ENCODE measurements around the gene PLBD2.

The PLBD2 gene

DNA sequence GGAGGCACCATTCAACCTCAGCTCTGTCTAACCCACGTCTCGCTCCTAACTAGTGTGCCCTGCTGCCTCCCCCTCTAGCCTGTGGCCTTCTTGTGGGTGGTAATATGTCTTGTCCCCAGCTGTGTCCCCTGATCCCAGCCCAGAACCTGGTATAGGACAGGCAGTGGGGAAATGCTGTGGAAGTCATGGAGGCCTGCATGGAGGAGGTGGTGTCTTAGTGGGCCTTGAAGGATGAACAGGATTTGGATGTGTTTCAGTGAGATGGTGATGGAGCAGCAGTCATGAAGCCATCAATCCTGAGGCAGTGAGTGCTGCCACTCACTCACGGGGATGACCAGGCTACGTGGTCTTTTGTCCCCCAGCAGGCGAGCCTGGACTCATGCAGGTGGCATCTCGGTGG is 13.4 kb downstream of the PLBD2 start:
- no peak for DNase-seq

DNA sequence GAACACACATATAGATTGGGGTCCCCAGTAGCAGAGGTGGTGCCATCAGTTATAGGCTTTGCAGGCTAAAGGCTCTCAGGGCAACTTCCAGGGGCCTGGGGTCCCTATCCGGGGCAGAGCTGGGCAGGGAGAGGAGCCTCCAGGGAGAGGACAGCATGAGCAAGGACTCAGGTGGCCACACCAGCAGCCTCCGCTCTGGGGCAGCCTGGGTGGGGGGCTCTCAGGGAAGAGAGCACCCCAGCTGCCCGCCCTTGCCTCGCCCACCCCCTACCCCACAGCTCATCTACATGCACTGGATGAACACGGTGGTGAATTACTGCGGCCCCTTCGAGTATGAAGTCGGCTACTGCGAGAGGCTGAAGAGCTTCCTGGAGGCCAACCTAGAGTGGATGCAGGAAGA is 14.0 kb downstream of the PLBD2 start:
- DNase-seq = no peak

DNA sequence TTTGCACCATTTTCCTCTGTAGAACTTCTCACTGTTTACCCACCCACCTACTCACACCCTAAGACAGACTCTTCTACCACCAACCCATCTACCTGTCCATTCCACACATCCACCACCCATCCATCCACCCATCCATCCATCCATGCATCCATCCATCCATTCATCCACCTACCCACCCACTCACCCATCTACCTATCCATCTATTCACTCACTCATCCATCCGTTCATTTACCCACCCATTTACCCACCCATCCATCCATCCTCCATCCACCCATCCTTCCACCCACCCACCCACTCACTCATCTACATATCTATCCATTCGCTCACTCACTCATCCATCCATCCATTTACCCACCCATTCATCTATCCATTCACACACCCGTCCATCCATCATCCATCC is 15.1 kb downstream of the PLBD2 start:
- DNase-seq = no peak

DNA sequence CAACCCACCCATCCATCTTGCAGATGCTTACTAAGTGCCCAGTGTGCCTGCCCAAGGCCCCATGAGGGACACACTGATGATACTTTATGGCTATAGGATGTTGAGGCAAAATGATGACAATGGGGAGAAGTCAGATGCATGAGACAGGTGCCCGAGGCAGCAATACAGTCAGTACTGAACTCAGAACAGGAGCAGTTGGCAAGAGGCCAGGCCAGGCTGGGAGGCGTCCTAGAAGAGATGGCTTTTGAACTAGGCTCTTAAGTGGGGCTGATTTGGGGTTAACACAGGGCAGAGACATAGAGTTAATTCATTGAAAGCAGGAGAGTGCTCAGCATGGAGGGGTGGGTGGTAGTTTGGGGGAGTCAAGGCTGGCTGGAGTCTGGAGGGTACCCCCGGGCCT is 15.6 kb downstream of the PLBD2 start:
- DNase-seq = no peak

DNA sequence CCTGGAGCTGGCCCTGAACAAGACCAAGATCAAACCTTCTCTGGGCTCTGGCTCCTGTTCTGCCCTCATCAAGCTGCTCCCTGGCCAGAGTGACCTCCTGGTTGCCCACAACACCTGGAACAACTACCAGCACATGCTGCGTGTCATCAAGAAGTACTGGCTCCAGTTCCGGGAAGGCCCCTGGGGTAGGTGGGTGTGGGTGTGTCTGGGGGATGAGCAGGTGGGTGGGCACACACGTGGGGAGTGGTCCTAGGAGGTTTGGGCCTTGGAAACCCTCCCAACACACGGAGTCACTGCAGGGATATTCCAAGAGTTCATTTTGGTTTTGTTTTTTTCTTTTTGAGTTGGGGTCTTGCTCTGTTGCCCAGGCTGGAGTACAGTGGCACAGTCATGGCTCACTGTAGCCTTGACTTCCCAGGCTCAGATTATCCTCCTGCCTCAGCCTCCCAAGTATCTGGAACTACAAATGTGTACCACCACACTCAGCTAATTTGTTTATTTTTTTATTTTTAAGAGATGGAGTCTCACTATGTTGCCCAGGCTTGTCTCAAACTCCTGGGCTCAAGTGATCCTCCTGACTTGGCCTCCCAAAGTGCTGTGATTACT is 16.5 kb downstream of the PLBD2 start:
- DNase-seq = no peak

DNA sequence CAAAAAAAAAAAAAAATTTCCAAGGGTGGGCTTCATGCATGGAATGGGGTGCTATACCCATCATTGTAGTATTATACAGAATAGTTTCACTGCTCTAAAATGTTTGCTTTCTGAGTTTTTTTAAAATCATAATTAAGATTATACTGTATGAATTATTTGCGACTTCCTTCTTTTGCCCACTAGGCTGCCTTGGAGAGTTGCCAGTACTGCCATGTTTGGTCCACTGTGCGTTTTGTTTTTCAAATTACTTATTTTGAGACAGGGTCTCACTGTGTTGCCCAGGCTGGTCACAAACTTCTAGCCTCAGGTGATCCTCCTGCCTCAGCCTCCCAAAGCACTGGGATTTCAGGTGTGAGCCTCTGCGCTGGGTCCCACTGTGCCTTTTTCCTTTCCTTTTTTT is 19.9 kb downstream of the PLBD2 start:
- no peak for DNase-seq

DNA sequence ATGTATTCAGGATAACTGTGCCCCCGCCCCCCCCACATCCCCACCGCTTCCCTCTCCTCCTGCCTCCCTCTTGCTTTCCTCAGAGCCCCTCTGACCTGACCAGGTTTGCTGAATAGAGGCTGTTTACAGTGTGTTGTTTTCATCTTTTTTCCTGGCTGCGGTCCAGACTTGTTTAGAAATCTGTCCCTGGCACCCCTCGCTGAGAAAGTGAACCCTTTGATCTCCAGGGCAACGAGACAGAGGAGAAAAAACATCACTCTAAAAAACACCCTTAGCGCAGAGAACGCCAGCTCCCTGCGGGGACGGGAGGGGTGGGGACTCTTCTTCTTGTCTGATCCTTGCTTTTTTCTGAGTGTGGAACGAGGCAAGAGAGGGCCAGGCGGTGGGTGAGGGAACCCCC is 22.8 kb downstream of the PLBD2 start:
- DNase-seq = no peak

DNA sequence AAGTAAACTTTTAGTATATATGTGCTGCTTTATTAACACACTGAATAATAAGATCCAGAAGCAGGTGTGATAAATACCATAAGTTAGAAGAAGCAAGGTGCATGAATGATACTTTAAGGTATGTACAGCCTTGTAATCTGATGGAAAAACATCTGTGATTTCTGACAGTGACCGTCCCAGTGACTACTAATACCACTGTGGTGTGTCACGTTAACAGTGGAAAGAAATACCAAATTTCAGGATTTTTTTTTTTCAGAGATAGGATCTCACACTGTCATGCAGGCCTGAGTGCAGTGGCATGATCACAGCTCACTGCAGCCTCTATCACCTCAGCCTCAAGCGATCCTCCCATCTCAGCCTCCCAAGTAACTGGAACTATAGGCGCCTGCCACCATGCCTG is 23.8 kb downstream of the PLBD2 start:
- no peak for DNase-seq

DNA sequence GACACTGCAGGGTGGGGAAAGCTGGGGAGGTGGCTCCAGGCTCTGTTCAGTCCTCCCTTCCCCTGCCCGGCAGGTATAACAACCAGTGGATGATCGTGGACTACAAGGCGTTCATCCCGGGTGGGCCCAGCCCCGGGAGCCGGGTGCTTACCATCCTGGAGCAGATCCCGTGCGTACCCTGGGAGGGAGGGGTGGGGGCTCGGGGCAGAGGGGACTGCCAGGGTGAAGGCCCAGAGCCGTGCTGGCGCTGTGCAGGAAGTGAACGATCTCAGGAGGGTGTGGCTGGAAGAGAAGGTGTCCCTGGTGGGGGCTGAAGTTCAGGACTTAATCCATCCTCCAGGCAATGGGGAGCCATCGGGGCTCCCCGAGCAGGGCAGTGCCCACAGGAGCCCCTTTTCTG is 26.4 kb downstream of the PLBD2 start:
- DNase-seq = no peak

DNA sequence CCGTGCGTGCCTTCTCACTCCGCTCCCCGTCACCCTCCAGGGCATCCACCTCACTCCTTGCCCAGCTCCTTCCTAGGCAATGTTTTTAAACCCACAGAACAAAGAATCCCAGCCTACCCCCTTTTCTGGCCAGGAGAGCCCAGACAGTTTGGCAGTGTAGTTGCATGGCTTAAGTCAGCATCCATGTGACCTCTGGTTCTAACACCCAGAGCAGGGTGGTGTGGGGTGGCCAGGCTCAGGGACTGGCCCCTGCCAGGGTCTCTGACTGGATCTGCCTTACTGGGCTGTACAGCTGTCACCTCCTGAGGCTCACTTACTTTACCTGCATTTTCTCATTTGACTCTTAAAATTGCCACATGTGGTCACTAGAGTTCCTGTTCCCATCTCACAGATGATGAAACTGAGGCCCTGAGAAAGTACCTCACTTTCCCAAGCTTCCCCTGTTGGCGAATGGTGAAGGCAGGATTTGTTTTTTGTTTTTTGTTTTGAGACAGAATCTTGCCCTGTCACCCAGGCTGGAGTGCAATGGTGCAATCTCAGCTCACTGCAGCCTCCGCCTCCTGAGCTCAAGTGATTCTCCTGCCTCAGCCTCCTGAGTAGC is 27.0 kb downstream of the PLBD2 start:
- DNase-seq = no peak

DNA sequence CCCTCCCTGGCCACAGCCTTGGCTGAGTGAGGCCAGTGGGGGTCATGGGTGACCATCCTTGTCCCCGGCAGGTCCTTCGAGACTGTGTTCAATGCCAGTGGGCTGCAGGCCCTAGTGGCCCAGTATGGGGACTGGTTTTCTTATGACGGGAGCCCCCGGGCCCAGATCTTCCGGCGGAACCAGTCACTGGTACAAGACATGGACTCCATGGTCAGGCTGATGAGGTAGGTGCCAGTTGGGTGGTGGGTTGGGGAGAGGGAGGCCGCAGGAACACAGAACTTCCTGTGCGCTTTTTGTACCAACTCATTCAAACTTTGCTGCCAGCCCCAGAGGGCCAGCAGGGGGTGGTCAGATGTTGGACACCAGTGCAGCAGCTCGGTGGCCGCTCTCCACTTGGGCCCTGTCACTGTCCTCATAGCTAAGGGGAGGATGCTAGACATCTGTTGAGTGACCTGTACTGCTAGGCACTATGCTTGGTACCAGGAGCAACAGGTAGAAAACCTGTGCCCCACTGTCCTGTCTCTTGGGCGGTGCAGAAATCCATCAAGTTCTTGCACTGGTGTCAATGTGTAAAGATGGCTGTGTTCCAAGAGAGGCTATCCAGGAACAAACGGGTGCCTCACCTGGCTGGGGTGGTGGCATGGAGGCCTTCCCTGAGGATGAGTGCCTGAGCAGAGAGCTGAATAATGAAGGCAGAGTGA is 28.6 kb downstream of the PLBD2 start:
- DNase-seq = no peak

DNA sequence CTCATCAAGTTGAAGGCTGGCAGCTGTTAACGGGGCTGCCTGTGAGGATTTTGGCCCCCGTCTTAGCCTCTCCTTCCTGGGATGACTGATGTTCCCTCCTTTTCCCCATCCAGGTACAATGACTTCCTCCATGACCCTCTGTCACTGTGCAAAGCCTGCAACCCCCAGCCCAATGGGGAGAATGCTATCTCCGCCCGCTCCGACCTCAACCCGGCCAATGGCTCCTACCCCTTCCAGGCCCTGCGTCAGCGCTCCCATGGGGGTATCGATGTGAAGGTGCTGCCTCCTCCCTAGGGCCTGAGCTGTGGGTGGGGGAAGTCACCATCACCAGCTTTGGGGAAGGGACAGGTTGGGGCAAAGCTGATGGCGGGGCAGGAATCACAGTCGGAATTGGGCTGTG is 29.2 kb downstream of the PLBD2 start:
- no peak for DNase-seq

DNA sequence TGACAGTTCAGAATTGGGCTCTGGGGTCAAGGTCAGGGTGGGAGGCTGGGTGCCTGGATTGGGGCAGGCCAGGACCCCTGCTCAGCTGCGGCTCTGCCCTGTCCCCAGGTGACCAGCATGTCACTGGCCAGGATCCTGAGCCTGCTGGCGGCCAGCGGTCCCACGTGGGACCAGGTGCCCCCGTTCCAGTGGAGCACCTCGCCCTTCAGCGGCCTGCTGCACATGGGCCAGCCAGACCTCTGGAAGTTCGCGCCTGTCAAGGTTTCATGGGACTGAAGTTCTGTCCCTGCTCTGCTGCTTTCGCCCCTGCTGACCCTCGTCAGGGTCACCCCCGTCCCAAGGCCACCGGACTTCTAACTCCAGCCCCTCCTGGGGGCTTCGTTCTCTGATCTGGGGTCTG is 30.0 kb downstream of the PLBD2 start:
- DNase-seq = no peak

DNA sequence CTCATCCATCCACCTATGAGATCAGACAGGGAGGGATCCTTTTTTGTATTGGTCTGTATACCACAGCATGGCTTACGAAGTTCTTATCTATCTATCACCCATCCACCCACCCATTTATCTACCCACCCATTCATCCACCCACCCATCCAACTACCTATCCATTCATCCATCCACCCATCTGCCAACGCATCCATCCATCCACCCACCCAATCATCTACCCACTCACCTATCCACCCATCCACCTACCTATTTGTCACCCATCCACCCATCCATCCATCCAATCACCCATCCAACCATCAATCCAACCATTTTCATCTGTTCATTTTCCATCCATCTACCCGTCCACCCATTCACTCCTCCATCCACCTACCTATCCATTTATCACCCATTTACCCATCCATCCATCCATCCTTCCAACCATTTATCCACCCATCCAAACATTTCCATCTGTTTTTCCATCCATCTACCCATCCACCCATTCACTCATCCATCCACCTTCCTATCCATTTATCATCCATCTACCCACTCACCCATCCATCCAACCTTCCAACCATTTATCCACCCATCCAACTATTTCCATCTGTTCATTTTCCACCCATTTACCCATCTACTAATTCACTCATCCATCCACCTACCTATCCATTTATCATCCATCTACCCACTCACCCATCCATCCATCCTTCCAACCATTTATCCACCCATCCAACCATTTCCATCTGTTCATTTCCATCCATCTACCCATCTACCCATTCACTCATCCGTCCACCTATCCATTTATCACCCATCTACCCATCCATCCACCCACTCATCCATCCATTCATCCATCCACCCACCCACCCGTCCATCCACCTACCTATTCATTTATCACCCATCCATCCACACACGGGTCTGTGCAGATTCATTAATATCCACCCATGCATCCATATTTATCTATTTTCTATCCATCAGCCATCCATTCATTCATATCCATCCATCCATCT is 32.0 kb downstream of the PLBD2 start:
- DNase-seq = no peak

DNA sequence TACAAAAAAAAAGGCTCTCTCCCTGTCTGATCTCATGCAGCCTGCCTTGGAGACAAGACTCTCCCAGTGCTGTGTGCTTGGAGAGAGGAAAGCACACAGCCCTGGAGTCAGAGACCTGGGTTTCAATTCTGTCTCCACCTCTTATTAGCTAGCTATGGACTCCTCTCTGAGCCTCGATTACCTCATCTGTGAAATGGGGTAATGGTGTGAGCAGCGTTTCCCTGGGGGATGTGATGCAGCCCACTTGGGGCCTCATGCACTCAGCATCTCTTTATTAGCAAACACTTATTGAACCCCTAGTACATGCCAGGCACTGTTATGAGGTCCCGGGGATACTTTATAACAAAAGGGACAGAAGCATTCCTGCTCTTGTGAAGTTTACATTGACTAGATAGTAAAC is 32.8 kb downstream of the PLBD2 start:
- DNase-seq = no peak

DNA sequence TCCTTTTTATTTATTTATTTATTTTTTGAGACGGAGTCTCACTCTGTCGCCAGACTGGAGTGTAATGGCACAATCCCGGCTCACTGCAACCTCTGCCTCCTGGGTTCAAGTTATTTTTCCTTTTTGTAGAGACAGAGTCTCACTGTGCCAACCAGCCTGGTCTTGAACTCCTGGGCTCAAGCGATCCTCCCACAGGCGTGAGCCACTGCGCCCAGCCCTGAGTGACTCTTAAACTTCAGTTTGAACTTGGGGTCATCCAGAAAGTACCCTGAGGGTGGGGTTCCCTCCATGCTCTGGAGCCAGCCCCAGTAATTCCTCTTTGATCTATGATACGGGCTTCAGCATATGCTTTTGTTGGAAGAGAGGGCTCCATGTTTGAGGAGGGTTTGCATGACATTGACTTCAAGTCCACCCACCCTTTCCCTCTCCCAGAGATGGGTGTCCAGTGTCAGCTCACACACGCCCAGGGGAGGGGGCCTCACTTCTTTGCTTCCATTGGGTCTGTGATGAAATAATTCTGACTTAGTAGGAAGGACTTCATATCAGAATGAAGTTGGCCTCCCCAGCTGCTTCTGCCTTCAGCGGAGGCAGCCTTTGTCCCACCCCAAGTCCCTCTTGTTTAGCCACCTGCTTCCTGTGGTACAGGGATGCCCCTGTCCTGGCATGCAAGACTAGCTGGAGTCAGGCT is 33.4 kb downstream of the PLBD2 start:
- no peak for DNase-seq

DNA sequence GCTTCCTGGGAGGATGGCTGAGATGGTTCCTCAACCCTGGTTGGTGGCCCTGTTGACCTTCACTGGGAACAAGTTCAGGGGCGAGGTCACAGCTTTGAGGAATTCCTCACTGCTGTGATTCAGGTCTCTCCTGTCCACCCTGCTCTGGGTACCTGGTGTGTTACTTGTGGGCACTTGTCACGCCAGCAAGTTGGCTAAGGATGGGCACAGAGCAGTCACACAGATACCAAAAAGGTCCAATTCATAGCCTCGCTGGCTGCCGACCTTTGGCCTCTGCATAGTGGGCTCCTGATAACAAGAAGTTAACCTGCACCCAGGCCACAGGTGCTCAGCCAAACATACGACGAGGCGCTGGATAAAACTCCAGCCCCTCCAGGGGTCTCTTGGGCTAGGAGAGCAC is 34.1 kb downstream of the PLBD2 start:
- no peak for DNase-seq

DNA sequence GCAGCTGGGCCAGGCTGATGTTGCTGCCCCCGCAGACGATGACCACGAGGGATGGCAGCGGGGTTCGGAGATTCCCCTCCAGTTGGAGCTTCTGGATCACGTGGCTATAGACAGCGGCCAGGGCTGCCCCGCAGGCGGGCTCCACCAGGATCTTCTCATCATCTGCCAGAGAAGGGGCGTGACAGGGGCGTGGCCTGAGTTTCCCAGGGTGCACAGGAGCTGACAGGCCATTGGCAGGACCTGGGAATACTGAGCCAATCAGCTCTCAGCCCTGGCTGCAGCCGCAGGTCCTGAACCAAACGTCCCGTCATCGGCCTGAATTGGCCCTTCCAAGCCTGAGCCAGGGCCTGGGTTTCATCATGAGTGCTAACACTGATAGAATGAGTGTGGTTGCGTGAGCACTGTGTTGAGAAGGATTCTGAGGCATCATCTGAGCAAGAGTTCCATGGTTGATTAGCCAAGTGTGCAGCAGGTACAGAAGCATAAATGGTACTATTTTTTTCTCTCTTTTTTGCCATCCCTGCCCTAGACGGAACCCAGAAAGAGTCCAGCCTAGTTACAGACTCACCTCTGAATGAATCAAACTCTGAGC is 34.7 kb downstream of the PLBD2 start:
- DNase-seq = no peak

DNA sequence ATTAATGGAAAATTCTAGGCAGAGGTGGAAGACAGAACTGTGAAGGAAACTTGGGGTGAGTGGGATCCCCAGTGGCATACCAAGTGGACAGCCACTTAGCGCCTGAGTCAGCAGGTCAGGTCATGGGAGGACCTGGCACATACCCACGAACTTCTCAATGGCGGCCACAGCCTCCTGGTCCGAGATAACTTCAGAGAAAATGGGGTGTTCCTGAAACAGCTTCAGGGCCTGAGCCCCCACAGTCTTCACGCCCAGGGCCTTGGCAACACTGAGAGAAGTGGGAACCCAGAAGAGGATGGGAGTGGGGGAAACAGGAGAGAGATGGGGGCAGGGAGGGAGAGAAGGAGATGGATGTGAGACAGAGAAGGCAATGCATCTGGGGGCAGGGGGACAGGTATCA is 35.4 kb downstream of the PLBD2 start:
- DNase-seq = no peak

DNA sequence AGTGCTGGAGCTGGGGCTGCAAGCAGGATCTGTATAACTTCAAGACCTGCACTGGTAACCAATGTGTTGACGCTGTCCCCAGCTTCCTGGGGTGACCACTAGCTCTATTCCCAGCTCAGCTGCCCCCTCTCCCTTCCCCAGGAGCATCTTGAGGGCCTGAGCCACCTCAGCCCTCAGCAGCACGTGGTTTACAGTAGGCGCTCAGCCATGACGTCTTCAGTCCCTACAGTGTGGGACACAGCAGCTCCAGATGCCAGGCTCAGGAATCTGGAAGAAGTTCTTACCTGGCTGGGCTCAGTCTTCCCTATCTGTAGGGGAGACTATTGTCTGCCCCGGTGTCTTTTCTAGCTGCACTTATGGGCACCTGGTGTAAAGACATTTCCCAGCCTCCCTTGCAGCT is 36.7 kb downstream of the PLBD2 start:
- no peak for DNase-seq

DNA sequence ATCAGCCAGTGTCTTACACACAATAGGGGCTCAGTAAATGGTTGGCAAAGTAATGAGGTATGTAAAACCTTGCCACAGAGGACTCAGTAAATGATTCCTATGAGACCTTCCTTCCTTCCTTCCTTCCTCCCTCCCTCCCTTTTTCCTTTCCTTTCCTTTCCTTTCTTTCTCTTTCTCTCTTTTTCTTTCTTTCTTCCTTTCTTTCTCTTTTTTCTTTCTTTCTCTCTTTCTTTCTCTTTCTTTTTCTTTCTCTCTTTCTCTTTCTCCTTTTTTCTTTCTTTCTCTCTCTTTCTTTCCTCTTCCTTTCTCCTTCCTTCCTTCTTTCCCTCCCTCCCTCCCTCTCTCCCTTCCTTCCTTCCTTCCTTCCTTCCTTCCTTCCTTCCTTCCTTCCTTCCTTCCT is 37.8 kb downstream of the PLBD2 start:
- no peak for DNase-seq

DNA sequence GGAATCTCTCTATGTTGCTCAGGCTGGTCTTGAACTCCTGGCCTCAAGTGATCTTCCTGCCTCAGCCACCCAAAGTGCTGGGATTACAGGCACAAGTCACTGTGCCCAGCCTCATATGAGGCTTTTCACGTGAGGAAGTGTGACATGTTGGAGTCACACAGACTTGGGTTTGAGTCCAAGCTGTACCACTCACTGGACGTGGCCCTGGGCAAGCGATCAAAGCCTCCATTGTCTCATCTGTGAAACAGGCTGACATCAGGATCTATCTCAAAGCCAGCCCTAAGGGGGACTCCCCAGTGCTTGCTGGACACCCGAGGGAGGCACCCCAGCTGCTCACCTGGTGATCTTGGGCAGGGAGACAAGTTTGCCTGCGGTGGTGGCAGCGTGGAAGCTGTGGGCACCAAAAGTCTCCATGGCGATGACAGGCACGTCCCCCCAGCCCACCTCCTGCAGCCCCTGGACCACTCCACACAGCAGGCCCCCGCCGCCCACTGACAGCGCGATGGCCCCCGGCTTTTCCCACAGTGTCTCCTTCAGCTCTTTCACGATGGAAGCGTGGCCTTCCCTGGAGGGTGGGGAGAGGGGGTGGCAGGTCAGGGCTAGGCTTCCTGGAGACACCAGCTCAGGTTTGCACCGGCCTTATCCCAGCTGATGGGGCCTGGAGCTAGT is 38.6 kb downstream of the PLBD2 start:
- DNase-seq = no peak
